Stimulated activated CD8-positive, alpha-beta memory T cell treated with anti-CD3 and anti-CD28 coated beads, Interleukin-12 subunit alpha, Interleukin-12 subunit beta, amount 100 ng/mL, for 1 hour (primary cell): ENCODE data around the gene TRIM69.

ENCODE experiments used
- DNase-seq: peaks from one replicate; pipeline ENCODE4 v3.0.0-alpha.2; 2020; ENCODE audit warnings: low read depth

TRIM69 gene

GRCh38 chr15:44808557-44808956, 72.2 kb downstream of the TRIM69 start:
- DNase-seq, result no peak

DNA sequence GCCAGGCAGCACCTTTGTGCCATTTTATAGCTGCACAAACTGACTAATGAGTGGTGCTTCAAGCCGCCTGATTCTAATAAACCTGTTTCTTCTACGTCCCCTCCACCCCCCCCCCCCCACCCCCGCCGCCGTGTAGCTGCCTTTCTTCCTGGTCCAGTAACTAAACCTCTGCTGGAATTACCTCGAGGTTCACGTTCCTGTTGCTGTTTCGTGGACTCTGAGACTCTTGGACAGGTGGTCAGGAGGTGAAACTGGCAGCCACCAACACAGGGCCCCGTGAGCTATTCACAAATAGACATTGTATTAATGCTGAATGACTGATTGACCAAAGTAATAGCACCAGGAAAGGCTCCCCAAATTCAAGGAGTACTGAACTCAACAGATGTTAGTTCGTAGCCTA, 73.9 kb downstream of the TRIM69 start:
- no peak for DNase-seq

DNA sequence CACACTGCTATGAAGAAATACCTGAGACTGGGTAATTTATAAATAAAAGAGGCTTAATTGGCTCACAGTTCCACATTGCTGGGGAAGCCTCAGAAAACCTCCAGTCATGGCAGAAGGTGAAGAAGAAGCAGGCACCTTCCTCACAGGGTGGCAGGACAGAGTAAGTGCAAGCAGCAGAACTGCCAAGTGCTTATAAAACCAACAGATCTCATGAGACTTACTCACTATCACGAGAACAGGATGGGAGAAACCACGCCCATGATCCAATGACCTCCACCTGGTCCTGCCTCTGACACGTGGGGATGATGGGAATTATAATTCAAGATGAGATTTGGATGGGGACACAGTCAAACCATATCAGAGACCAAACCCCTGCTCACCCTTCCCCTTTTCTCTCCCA, 75.0 kb downstream of the TRIM69 start:
- DNase-seq, result no peak

GRCh38 chr15:44812029-44812517, 75.7 kb downstream of the TRIM69 start:
- no peak for DNase-seq

DNA sequence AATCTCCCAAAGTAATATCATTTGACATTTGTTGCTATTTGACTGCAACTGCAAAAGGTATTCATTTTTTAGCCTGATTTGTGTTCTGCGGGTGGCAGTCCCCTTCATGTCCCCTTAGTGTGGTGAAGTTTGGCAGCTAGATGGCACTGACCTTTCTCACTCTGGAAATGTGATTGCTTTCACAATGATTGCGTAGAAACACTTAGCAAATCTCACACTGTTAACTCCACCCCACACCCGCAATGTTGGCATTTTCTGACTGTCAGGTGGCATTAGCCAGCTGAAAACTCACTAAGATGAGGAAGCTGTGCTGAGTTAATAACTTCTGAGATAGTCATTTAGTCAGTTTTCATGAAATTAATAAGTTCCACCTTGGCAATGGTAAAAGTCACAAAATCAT, 76.9 kb downstream of the TRIM69 start:
- DNase-seq, result no peak
